Ascending aorta (tissue), 2 donors: ENCODE results near the gene FRMD4A. TPM values are rescaled to one million over a fixed set of nuclear protein-coding genes. Genes with fewer than 3 reads are reported as not detected.

ENCODE experiments used
- DNase-seq, 2 donors: peaks; one replicate each; pipeline ENCODE4 v3.0.0-alpha.2; 2019; ENCODE audit warnings: low spot score in 2 of 2
- H3K27ac ChIP-seq, 2 donors: fragments of 200-600 bp; sonication (generic); one replicate each; pipeline ENCODE4 v1.5.1; 2016 to 2017; ENCODE audit warnings: mild to moderate bottlenecking in 1 of 2
- H3K27me3 ChIP-seq: fragments of 200-600 bp; sonication (generic); one replicate; pipeline ENCODE4 v1.5.1; 2017
- H3K36me3 ChIP-seq, 2 donors: fragments of 200-600 bp; sonication (generic); one replicate each; pipeline ENCODE4 v1.5.1; 2016
- H3K4me1 ChIP-seq, 2 donors: fragments of 200-600 bp; sonication (generic); one replicate each; pipeline ENCODE4 v1.5.1; 2016 to 2017; ENCODE audit warnings: mild to moderate bottlenecking in 1 of 2
- H3K4me3 ChIP-seq, 2 donors: fragments of 200-600 bp; sonication (generic); one replicate each; pipeline ENCODE4 v1.5.1; 2016 to 2017; ENCODE audit warnings: mild to moderate bottlenecking in 1 of 2
- H3K9me3 ChIP-seq, 2 donors: fragments of 200-600 bp; sonication (generic); one replicate each; pipeline ENCODE4 v1.5.1; 2016
- intact Hi-C: fragments of 100-400 bp; cut with DNase I; formaldehyde crosslinking; loops from one replicate; pipeline ENCODE4 v1.15.1; 2023
- total RNA-seq: library from RNA; depleted of rRNA; stranded (reverse); fragments of >200 nt; gene quantifications from one replicate; pipeline ENCODE4 v1.1.0, GENCODE V29; 2016
- TF ChIP-seq, protein P1 (sequence below), 3 experiments: fragments of 200-600 bp in 2 of 3; fragments of 450-650 bp in 1 of 3; sonication (generic) in 2 of 3; IDR thresholded peaks; one replicate each; pipeline ENCODE4 v1.5.1; 2016 to 2019; ENCODE audit warnings: antibody characterized with exemption in 3 of 3, mild to moderate bottlenecking in 1 of 3, moderate library complexity in 1 of 3

The FRMD4A gene
- total RNA-seq, 1 donor from 2014 or later, result 108 TPM

DNA sequence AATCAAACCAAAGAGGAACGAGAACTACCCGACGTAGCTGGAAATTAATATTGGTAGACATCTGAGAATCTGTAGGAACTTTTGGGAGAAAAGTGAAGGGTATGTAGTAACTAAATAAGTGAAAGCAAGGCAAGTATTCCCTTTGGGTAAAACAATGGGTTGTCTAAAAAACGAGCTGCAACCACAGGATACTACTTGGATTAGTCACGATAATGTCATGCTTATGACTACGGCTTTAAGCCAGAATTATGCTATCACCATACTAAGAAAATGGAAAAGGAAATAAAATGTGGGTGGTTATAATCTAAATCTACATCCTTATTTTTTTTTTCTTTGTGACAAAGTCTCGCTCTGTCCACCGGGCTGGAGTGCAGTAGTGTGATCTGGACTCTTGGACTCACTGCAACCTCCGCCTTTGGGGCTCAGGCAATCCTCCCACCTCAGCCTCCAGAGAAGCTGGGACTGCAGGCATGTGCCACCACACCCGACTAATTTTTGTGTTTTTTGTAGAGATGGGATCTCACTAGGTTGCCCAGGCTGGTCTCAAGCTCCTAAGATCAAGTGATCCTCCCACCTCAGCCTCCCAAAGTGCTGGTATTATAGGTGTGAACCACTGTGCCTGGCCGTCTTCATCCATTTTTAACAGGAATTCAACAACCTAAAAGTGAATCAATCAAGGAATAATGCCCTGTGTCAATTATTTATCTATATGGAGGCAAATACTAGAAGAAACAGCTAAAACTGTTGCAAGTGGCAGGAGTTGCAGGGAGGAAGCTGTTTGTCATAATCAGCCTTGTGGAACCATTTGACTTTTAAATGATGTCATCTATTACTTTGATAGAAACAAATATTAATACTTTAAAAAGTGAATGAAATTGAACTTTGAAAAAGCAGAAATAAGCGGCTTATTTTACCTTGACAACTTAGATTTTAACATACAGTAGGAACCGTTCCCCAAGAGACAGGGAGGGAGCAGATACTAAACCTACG, 554.6 kb downstream of the FRMD4A start:
- no peak overlapping the region for H3K4me3 ChIP-seq
- no peak overlapping the region for H3K27ac ChIP-seq
- TF ChIP-seq, protein P1, sequence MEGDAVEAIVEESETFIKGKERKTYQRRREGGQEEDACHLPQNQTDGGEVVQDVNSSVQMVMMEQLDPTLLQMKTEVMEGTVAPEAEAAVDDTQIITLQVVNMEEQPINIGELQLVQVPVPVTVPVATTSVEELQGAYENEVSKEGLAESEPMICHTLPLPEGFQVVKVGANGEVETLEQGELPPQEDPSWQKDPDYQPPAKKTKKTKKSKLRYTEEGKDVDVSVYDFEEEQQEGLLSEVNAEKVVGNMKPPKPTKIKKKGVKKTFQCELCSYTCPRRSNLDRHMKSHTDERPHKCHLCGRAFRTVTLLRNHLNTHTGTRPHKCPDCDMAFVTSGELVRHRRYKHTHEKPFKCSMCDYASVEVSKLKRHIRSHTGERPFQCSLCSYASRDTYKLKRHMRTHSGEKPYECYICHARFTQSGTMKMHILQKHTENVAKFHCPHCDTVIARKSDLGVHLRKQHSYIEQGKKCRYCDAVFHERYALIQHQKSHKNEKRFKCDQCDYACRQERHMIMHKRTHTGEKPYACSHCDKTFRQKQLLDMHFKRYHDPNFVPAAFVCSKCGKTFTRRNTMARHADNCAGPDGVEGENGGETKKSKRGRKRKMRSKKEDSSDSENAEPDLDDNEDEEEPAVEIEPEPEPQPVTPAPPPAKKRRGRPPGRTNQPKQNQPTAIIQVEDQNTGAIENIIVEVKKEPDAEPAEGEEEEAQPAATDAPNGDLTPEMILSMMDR (IDR thresholded peaks at IDR 0.05), result no peak
- intact Hi-C loops, result no loop called here
- H3K9me3 ChIP-seq, result no peaks in the 10 kb centered on the region
- H3K27me3 ChIP-seq, result no peaks in the 10 kb centered on the region
- H3K4me1 ChIP-seq, result no peaks in the 10 kb centered on the region
- H3K36me3 ChIP-seq, result no peaks in the 10 kb centered on the region
- DNase-seq, result no peak

DNA sequence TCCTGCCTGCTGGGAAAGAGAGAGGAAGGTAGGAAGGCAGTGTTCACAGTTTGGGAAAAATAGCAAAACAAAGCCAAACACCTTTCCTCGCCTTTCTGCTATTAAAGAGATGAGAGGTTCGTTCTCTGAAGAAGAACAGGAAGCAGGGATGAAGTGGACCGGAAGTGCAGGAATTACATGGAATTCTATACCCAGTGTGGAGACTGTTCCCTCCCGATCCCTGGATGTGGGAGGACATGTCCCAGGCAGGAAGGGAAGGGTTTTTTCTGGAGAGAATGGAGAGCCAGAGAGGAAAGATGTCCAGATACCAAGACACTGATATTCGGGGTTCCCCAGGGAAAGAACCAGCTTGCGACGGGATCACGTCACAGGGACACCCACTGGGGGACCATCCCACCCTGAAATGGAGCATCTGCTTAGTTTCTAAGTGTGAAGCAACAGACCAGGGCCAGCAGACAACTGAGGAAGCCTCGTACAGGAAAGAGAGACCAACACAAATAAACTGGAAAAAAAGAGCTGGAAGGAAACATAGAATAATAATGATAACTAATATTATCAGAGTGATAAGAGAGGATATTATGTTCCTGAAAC, 556.3 kb downstream of the FRMD4A start:
- H3K9me3 ChIP-seq, result no peaks in the 10 kb centered on the region
- H3K27ac ChIP-seq, result no peak overlapping the region
- DNase-seq, result no peak
- TF ChIP-seq, protein P1 (IDR thresholded peaks at IDR 0.05), result no peak
- no peaks in the 10 kb centered on the region for H3K27me3 ChIP-seq
- H3K4me3 ChIP-seq, result no peak overlapping the region
- H3K4me1 ChIP-seq, result no peaks in the 10 kb centered on the region
- intact Hi-C loops, result no loop called here
- no peaks in the 10 kb centered on the region for H3K36me3 ChIP-seq

- TF ChIP-seq, protein P1 (IDR thresholded peaks at IDR 0.05), result no peak
- Histone ChIP-seq H3K9me3 (no peaks in the 10 kb centered on the region), H3K4me3 (no peak overlapping the region), H3K27me3 (no peaks in the 10 kb centered on the region), H3K27ac (no peak overlapping the region), H3K36me3 (no peaks in the 10 kb centered on the region), H3K4me1 (no peaks in the 10 kb centered on the region)
- DNase-seq, result no peak
- intact Hi-C loops, result no loop called here
Observed at GRCh38 chr10:13773496-13774170, 557.1 kb downstream of the FRMD4A start.

DNA sequence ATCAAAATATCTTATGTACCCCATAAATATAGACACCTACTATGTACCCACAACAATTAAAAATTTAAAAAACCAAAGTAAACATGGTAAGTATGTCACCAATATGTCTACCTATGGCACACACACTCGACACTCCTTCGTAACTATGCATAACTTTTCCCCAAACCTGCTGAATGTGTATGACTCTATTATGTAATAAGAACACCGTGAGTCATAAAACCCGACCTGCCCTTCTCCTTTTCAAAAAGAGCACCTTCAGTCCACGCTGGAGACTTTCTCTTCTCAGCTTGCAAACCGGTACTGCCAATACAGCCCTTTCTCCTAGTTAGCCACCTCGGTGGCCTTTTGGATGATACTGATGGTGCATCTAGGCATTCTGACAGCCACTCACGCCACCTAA, 557.7 kb downstream of the FRMD4A start:
- TF ChIP-seq, protein P1 (IDR thresholded peaks at IDR 0.05), result no peak
- no peaks in the 10 kb centered on the region for H3K27me3 ChIP-seq
- no peaks in the 10 kb centered on the region for H3K36me3 ChIP-seq
- no peak for DNase-seq
- intact Hi-C loops, result no loop called here
- no peak overlapping the region for H3K27ac ChIP-seq
- H3K9me3 ChIP-seq, result no peaks in the 10 kb centered on the region
- H3K4me3 ChIP-seq, result no peak overlapping the region
- H3K4me1 ChIP-seq, result no peaks in the 10 kb centered on the region

DNA sequence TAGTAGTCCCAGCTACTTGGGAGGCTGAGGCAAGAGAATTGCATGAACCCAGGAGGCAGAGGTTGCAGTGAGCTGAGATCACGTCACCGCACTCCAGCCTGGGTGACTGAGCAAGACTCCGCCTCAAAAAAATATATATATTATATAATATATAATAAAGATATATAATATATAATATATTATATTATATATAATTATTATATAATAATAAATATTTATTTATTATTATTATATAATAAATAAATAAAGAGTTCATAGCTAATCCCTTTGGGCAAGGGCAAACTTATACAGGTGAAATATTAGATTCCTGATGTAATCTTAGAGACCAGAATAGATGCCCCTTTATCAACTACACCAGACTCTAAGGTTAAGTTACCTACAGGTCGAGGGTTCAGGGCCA, 558.7 kb downstream of the FRMD4A start:
- Histone ChIP-seq H3K36me3 (no peaks in the 10 kb centered on the region), H3K4me3 (no peak overlapping the region), H3K4me1 (no peaks in the 10 kb centered on the region), H3K27me3 (no peaks in the 10 kb centered on the region), H3K9me3 (no peaks in the 10 kb centered on the region), H3K27ac (no peak overlapping the region)
- TF ChIP-seq, protein P1 (IDR thresholded peaks at IDR 0.05), result no peak
- no peak for DNase-seq
- intact Hi-C loops, result no loop called here
